GM23248 (cell line): ENCODE data around the gene NRIP3.

Experiments
- EZH2 ChIP-seq: fragments of 200-600 bp; sonication (generic); IDR thresholded peaks from 2 replicates; pipeline ENCODE4 v1.6.1; 2018; ENCODE audit warnings: antibody characterized with exemption, mild to moderate bottlenecking; ENCODE audit not compliant: insufficient read depth, poor library complexity, severe bottlenecking
- EZH2phosphoT487 ChIP-seq: fragments of 200-600 bp; sonication (generic); IDR thresholded peaks from 2 replicates; pipeline ENCODE4 v1.6.1; 2018; ENCODE audit warnings: antibody characterized with exemption, moderate library complexity, mild to moderate bottlenecking, low read depth; ENCODE audit not compliant: insufficient read depth

DNA sequence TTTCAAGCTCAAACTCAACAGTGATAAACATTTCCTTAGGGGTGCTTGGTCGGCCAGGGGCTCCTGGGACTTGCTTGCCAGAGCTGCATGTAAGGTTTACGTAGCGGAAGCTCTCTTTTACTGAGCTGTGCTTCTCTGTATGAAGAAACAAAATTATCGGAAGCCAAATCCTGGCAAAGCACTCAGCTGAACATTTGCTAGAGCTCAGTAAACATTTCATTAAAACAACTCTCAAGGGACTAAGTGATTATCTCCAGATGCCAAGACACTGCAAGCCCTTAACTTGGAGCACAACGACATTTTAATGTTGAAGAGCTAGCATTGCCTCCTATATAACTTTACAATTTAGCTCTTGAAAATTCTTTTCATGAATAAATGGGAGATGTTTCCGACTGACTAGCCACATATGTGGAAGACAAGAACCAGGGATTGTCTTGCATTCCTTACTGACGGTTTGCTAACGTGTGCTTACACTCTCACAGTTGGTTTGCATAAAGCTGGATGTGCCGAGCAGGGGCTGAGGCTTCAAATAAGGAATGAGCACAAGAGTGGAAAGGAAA, 44.2 kb upstream of the NRIP3 start:
- no peak for TF ChIP-seq EZH2
- TF ChIP-seq EZH2phosphoT487: no peak
